ENCODE measurements around the gene KCNH2. TPM values are rescaled to one million over a fixed set of nuclear protein-coding genes. Genes with fewer than 3 reads are reported as not detected.

The KCNH2 gene
- total and polyA plus RNA-seq, 2 of the 8 experiments (the other 6 are each of a cell fraction or from before 2014, with no cell fraction given), result 8.0 to 15.0 TPM

DNA sequence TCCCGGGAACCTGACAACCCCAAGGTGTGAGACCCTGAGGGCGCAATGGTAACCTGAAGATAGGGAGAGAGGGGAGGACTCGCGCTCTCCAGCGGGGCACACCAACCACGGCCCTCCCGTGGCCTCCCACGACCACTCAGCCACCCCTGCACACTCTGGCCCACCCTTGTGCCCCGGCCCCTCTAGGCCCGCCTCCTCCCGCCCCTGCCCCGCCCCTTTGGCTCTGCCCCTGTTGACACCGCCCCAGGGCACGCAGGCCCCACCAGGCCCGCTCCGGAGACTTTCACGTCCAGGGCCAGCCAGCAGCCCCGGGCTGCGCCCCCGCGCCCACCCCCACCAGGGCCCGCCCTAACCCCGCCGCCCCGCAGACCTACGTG, 35.2 kb upstream of the KCNH2 start:
- ChIA-PET POLR2A (ENCODE audit: partially characterized antibody) (interaction anchor here (0.7 to 2.5 kb wide), 8 partner anchors 14 to 98 kb away, joined by 3 to 7 read pairs (median 3); partner anchors contain the start of gene ABCB8), CTCF (ENCODE audit: partially characterized antibody) (interaction anchor here (0.7 to 11.5 kb wide), 10 partner anchors 8 to 100 kb away, joined by 3 to 142 read pairs (median 5); partner anchors contain the start of genes ABCB8, ATG9B and NOS3)
- H3K18ac ChIP-seq (ENCODE audit: extremely low read depth, low read length), result no peak overlapping the region
- no peak overlapping the region for H2AK5ac ChIP-seq (ENCODE audit: low read depth, low read length)
- H4K20me1 ChIP-seq (replicated peaks in 1 of 2; ENCODE audit: control insufficient read depth in 1 of 2, insufficient read depth in 2 of 2, low read length in 2 of 2), result no peaks in the 10 kb centered on the region
- no peak for DNase-seq (ENCODE audit: low read depth in 1 of 2, low spot score in 2 of 2)
- no peak overlapping the region for H3K4ac ChIP-seq (replicated peaks; ENCODE audit: insufficient read length, low read depth, low read length)
- no peak overlapping the region for H3K23ac ChIP-seq (ENCODE audit: insufficient read length)
- H3K9me3 ChIP-seq (ENCODE audit: insufficient read depth in 2 of 2, low read depth in 1 of 2, low read length in 1 of 2), result no peaks in the 10 kb centered on the region
- peak overlapping the region; percentile 23; the same call in 1 of the 2 replicates for H4K8ac ChIP-seq (ENCODE audit: extremely low read depth, insufficient read depth, low read length)
- peaks cover 0 to 40% (median 27%) of the 10 kb centered on the region in 4 experiments; a peak in 6 of 7 replicates for H3K4me1 ChIP-seq (replicated peaks in 1 of 4; ENCODE audit: control insufficient read depth in 3 of 4, insufficient read depth in 4 of 4, low read length in 3 of 4)
- H2BK120ac ChIP-seq (replicated peaks; ENCODE audit: low read depth, low read length), result no peak overlapping the region
- H3K27me3 ChIP-seq (replicated peaks in 1 of 4; ENCODE audit: control insufficient read depth in 3 of 4, extremely low read depth in 1 of 4, insufficient read depth in 3 of 4, low read length in 3 of 4), result peaks cover 0 to 20% (median 15%) of the 10 kb centered on the region in 4 experiments; a peak in 6 of 7 replicates
- 0 out of 7 replicates have a peak overlapping the region, but pooled peaks of 2 of the 4 experiments have one; percentile 29 to 38 for H3K9ac ChIP-seq (replicated peaks in 1 of 4; ENCODE audit: extremely low read depth in 1 of 4, low read depth in 3 of 4, low read length in 3 of 4)
- H2BK12ac ChIP-seq (ENCODE audit: low read depth, low read length), result peak overlapping the region; percentile 72; the same call in 1 of the 2 replicates
- no peak overlapping the region for H2AFZ ChIP-seq (ENCODE audit: low read length)
- H3K14ac ChIP-seq (ENCODE audit: insufficient read length), result no peak overlapping the region
- H4K5ac ChIP-seq (ENCODE audit: insufficient read length, low read depth, low read length), result no peak overlapping the region
- H3K4me3 ChIP-seq (ENCODE audit: extremely low read depth in 1 of 4, insufficient read depth in 2 of 4, low read depth in 3 of 4, low read length in 4 of 4), result peak overlapping the region in 3 of 4 experiments; percentile 4 to 53 (median 53); a peak in 5 of 8 replicates
- no peaks in the 10 kb centered on the region for H3K36me3 ChIP-seq (ENCODE audit: control insufficient read depth in 2 of 4, insufficient read depth in 4 of 4, low read length in 3 of 4)
- FAIRE-seq, result no peak
- H2BK20ac ChIP-seq (ENCODE audit: low read length), result no peak overlapping the region
- H3K79me1 ChIP-seq (ENCODE audit: low read depth, low read length), result no peaks in the 10 kb centered on the region; the same call in 1 of the 2 replicates
- peak overlapping the region; percentile 5 for H4K91ac ChIP-seq (replicated peaks; ENCODE audit: insufficient read length, low read length)
- 73% methylated on average over 5 of the region's 26 CpGs; no CpG with 5 or more reads in 1 of the 2 experiments for WGBS, 2 experiments (ENCODE audit: extremely low coverage in 1 of 2, insufficient coverage in 1 of 2, insufficient read length in 1 of 2, insufficient replicate concordance in 2 of 2, low coverage in 1 of 2, low lambda C conversion rate in 2 of 2, missing lambda C conversion rate in 1 of 2)
- no peak overlapping the region for H3K56ac ChIP-seq (replicated peaks; ENCODE audit: insufficient read length, low read depth, low read length)
- peaks cover under 1% of the 10 kb centered on the region; the same call in 1 of the 2 replicates for H3K23me2 ChIP-seq (ENCODE audit: low read depth, low read length)
- peak overlapping the region; percentile 72; the same call in 1 of the 2 replicates for H2BK15ac ChIP-seq (ENCODE audit: low read length)
- peak overlapping the region; percentile 60 to 68 for H3K4me2 ChIP-seq (ENCODE audit: insufficient read depth in 1 of 2, low read depth in 2 of 2, low read length in 2 of 2)
- H3K79me2 ChIP-seq (ENCODE audit: control insufficient read depth in 1 of 2, insufficient read depth in 2 of 2, low read length in 2 of 2), result no peaks in the 10 kb centered on the region
- no peak overlapping the region for H3K27ac ChIP-seq (ENCODE audit: low read depth, low read length)
- peak overlapping the region; percentile 50; the same call in 1 of the 2 replicates for H2BK5ac ChIP-seq (ENCODE audit: low read depth, low read length)
- TF ChIP-seq BRCA1 (IDR thresholded peaks at IDR 0.05; ENCODE audit: low read depth, low read length), result no peak
- TF ChIP-seq POLR2A (IDR thresholded peaks at IDR 0.05; ENCODE audit: control extremely low read depth in 1 of 2, low read depth in 2 of 2, low read length in 2 of 2), result no peak
- TF ChIP-seq, protein P1, sequence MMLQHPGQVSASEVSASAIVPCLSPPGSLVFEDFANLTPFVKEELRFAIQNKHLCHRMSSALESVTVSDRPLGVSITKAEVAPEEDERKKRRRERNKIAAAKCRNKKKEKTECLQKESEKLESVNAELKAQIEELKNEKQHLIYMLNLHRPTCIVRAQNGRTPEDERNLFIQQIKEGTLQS (IDR thresholded peaks at IDR 0.05; ENCODE audit: insufficient read depth, low read depth, low read length), result no peak
- TF ChIP-seq GTF2F1 (IDR thresholded peaks at IDR 0.05; ENCODE audit: borderline replicate concordance, low read depth, low read length), result no peak
- TF ChIP-seq EP300 (IDR thresholded peaks at IDR 0.05; ENCODE audit: borderline replicate concordance in 1 of 2, low read depth in 2 of 2, low read length in 2 of 2), result no peak
- TF ChIP-seq JUND (IDR thresholded peaks at IDR 0.05; ENCODE audit: low read length), result no peak
- TF ChIP-seq CHD2 (IDR thresholded peaks at IDR 0.05; ENCODE audit: low read length), result no peak
- TF ChIP-seq YY1 (IDR thresholded peaks at IDR 0.05; ENCODE audit: low read depth, low read length), result no peak
- no peak for TF ChIP-seq CEBPB (IDR thresholded peaks at IDR 0.05; ENCODE audit: low read depth, low read length)
- TF ChIP-seq GABPA (IDR thresholded peaks at IDR 0.05; ENCODE audit: borderline replicate concordance, insufficient read depth, low read length), result no peak
- no peak for TF ChIP-seq TCF12 (IDR thresholded peaks at IDR 0.05; ENCODE audit: low read depth, low read length)
- TF ChIP-seq KDM4A (IDR thresholded peaks at IDR 0.05; ENCODE audit: low read depth, low read length, severe bottlenecking), result no peak
- no peak for TF ChIP-seq SIRT6 (IDR thresholded peaks at IDR 0.05; ENCODE audit: low read length)
- TF ChIP-seq SP4 (IDR thresholded peaks at IDR 0.05; ENCODE audit: low read length), result no peak

Measured in H1 (cell line).